ENCODE measurements around the gene SH3PXD2A.
"Not testable (repeated sequence)": the region's sequence is repeated elsewhere in the genome, so short reads cannot be mapped to it uniquely, and the experiment has no call there.

Gene SH3PXD2A

DNA sequence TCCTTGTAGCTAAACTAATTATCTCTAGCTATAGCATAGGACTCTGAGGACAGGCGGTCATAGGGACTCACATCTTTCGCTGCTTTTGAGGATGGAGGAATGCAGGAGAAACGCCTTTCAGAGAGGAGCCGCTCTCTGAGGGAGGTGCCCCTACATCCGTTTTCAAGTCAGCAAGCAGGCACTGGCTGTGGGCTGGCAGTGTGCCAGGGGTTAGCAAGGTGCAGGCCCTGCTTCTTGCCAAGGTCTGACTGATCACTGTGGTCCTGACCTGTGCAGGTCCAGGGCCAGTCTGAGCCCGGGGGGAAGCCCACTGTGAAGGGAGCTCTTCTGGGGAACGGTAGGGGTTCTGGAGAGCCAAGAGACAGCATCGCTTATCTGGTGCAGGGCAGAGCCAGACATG is 89.4 kb downstream of the SH3PXD2A start:
- DNase-seq (ENCODE audit: low read depth), result no peak

- no peak for DNase-seq (ENCODE audit: low read depth)
These were observed 90.2 kb downstream of the SH3PXD2A start for GRCh38 chr10:103765168-103765567.

DNA sequence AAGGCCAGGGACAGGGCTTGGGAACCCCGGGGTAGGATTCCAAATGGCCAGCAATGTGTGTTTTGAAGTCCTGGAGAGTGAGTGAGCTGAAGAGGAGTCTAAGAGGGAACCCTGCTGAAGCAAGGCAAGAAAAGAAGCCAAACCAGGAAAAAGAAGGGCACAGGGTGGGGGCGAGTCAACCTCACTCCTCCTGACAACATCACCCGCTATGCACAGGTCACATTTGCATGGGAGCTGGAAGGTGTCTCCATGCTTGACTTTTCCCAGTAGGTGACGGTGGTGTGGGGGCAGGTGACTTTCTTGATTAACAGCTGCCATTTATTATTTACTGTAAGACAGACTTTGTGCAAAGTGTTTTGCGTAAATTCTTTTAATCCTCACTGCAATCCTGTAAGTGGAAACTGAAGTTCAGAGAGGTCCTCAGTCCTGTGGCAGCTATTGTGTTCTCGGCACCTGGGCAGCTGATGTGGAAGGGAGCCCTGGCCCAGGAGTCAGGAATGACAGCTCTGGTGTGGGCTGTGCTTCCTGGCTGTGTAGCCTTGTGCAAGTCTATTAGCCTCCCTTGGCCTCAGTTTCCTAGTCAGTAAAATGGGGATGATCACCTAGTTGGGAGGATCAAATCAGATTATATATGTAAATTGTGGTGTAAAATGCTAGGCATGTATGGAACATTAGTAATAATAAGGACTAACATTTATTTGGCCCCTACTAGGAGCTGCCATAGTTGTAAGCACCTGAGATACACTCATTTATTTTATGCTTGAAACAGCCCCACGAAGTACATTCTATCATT is 90.9 kb downstream of the SH3PXD2A start:
- DNase-seq (ENCODE audit: low read depth), result no peak

DNA sequence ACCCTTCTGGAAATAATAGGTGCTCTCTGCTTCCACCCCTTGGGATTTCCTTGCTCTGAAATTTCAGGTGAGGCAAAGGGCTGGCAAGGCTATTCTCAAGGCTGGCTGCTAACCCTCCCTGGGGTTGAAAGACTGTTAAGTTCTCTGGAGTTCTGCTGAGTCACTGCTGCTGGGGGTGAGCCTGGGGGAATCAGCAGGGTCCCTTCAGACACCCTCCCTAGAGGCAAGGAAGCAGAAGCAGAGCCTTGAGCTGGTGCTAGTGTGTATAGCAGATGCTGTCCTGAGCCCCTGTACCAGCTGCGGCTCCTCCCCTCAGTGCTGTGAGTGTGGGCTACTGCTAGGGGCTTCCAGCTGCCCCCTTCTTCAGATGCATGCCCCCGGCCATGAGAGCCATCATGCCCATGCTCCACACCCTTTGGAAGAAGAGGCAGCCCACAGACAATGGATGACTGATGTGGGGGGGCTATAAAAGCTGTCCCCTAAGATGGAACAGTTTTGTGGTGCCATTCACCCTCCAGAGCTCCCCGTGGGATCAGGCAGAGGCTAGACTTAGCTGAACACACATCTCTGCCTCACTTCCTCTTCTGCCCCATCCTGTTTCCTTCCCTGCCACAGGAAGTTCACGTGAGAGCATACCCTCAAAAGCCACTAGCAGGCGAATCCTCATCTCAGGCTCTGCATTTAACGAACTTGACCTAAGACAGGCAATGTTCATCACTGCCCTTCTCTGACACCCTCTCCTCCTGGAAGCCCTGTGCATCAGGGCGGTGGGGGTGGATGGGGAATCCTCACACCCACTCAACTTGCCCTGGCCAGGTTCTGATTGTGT is 91.8 kb downstream of the SH3PXD2A start:
- DNase-seq (ENCODE audit: low read depth), result no peak

GRCh38 chr10:103762916-103763315 is 92.5 kb downstream of the SH3PXD2A start:
- DNase-seq (ENCODE audit: low read depth), result no peak

GRCh38 chr10:103762162-103762561 is 93.2 kb downstream of the SH3PXD2A start:
- no peak for DNase-seq (ENCODE audit: low read depth)

- no peak for DNase-seq (ENCODE audit: low read depth)
These were observed 94.1 kb downstream of the SH3PXD2A start for GRCh38 chr10:103761075-103761920.

GRCh38 chr10:103760233-103760632 is 95.1 kb downstream of the SH3PXD2A start:
- not testable (repeated sequence) for DNase-seq (ENCODE audit: low read depth)

- peak; percentile 90 for DNase-seq (ENCODE audit: low read depth)
These were observed 96.1 kb downstream of the SH3PXD2A start for GRCh38 chr10:103759100-103759781.

- peak; percentile 46 for DNase-seq (ENCODE audit: low read depth)
These were observed 97.1 kb downstream of the SH3PXD2A start for GRCh38 chr10:103758294-103758681.

DNA sequence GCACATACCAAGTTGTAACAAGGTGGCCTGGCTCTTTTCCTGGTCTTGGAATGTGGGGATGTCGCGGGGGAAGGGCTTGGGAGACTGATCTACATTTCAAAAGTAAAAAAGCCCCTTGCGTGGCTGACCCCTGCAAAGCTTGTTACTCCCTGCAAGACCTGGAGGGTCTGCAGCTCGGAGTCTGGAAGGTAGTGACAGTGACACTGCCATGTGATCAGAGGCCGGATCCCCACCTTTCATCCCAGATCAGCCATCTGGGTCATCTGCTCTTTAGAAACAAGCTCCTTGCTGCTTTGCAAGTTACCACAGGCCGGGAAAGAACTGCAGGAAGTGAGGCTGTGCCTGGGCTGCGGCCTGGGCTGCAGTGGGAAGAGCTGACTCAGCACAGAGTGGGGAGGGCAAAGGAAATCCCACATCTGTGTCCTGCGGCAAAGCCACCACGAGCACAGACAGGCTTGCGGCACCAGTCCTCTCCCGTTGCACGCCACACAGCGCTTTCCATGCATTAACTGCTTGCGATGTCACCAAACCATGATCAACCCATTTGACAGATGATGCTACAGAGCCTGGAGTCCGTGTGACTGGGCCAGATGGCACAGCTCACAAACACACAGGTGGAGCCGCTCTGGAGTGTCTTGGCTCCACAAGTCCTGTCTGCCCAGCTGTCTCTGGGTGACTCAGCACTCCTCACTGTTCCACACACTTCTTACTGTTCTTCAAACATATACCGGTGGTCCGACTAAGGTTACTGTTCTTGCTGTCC is 97.7 kb downstream of the SH3PXD2A start:
- DNase-seq (ENCODE audit: low read depth), result peak; percentile 81

- no peak for DNase-seq (ENCODE audit: low read depth)
These were observed 99.0 kb downstream of the SH3PXD2A start for GRCh38 chr10:103756277-103756869.

- DNase-seq (ENCODE audit: low read depth), result no peak
These were observed 102.6 kb downstream of the SH3PXD2A start for GRCh38 chr10:103752680-103753248.

GRCh38 chr10:103751667-103752290 is 103.6 kb downstream of the SH3PXD2A start:
- DNase-seq (ENCODE audit: low read depth), result no peak

- peak; percentile 32 for DNase-seq (ENCODE audit: low read depth)
These were observed 104.5 kb downstream of the SH3PXD2A start for GRCh38 chr10:103750836-103751235.

- no peak for DNase-seq (ENCODE audit: low read depth)
These were observed 105.6 kb downstream of the SH3PXD2A start for GRCh38 chr10:103749779-103750178.

- no peak for DNase-seq (ENCODE audit: low read depth)
These were observed 107.4 kb downstream of the SH3PXD2A start for GRCh38 chr10:103748020-103748419.

DNA sequence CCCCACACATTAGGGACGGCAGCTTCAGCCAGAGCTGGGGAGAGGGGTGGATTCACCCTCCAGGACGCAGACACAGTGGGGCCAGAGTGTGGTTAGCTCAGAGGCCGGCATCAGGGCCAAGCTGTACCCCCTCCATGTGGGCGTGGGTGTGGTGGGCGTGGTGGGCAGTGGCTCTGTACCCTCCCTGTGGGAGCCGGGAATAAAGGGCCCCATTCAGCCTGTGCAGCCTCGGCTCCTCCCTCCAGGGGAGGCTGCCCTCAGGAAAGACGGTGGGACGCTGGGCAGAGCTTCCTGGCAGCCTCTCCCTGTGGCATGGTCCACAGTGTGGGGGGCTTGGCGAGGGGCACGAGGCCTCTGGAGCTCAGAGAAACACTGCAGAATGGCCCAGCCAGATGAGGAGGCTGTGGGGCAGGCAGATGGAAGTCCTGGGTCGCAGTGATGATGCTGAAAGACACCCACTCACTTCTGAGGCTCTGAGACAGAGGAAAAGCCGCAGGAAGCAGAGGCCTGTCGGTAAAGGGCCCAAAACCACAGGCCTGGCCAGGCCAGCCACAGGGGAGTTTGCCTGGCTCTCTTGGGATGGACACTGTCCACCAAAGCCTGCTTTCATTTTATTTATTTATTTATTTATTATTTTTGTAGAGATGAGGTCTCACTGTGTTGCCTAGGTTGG is 108.0 kb downstream of the SH3PXD2A start:
- no peak for DNase-seq (ENCODE audit: low read depth)

DNA sequence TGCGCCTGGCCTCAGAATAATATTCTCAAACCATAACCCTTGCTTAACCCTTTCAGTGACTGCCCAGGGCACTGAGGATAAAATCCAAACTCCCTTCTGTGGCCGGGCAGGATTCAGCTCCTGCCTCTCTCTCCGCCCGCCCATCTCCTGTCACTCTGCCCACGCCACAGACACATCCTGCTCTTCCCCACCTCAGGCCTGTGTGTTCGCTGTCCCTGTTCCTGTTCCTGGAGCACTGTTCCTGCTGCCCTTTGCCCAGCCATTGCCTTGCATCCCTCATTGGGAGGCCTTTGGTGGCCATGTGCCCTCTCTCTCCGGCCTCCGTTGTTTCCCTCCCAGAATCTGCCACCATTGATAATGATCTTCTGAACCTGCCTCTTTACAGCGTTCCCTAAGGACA is 108.8 kb downstream of the SH3PXD2A start:
- no peak for DNase-seq (ENCODE audit: low read depth)
